A549 (cell line): ENCODE data around the gene ACYP2. TPM values are rescaled to one million over a fixed set of nuclear protein-coding genes. Genes with fewer than 3 reads are reported as not detected.

ENCODE experiments used
- ATAC-seq, 2 experiments: fragments of 200-7000 bp in 1 of 2; fragments of >200 bp in 1 of 2; cut with Nextera tagmentation in 1 of 2; cut with Tn5 transposase in 1 of 2; 3 replicates each; pipeline versions ENCODE4 v1.8.0 to v1.9.1; 2018 to 2020; ENCODE audit warnings: mild to moderate bottlenecking in 1 of 2, moderate library complexity in 1 of 2
- CTCF ChIA-PET: fragments of 300-600 bp; sonication (Branson Sonifier 250); formaldehyde crosslinking; extraction: SDS; loops from one replicate; lab custom pipeline; 2021; ENCODE audit warnings: antibody characterized with exemption, inconsistent platforms; lab: Yijun Ruan, JAX
- POLR2A ChIA-PET: fragments of 350-600 bp; formaldehyde crosslinking; extraction: SDS; loops from one replicate; lab custom pipeline; 2021; ENCODE audit warnings: antibody characterized with exemption, inconsistent platforms; lab: Yijun Ruan, JAX
- DNase-seq, 2 experiments: peaks; one replicate each; pipeline versions ENCODE4 v3.0.0 to v3.0.0-alpha.2; 2011 to 2016; ENCODE audit warnings: low read depth in 1 of 2, low spot score in 1 of 2
- FAIRE-seq: peaks from 2 replicates; lab custom pipeline; 2011; peaks lifted over from hg19 to GRCh38; lab: Jason Lieb, UNC
- H3K27ac ChIP-seq, 2 experiments: fragments of >200 bp; sonication (Bioruptor Twin); formaldehyde crosslinking; 3 replicates each; pipeline ENCODE4 v1.5.1; 2016 to 2017
- H3K4me1 ChIP-seq: fragments of >200 bp; sonication (Bioruptor Twin); formaldehyde crosslinking; 3 replicates; pipeline ENCODE4 v1.6.1; 2016
- H3K4me2 ChIP-seq: fragments of >200 bp; sonication (Bioruptor Twin); formaldehyde crosslinking; 3 replicates; pipeline ENCODE4 v1.6.1; 2016
- H3K4me3 ChIP-seq: fragments of >200 bp; sonication (Bioruptor Twin); formaldehyde crosslinking; 3 replicates; pipeline ENCODE4 v1.5.1; 2016
- H3K9me3 ChIP-seq: fragments of >200 bp; sonication (Bioruptor Twin); formaldehyde crosslinking; 3 replicates; pipeline ENCODE4 v1.6.1; 2016
- CBX2 ChIP-seq: fragments of 200-600 bp; sonication (generic); IDR thresholded peaks from 2 replicates; pipeline ENCODE4 v1.6.1; 2016; ENCODE audit warnings: low read depth, mild to moderate bottlenecking, borderline replicate concordance
- CBX8 ChIP-seq: fragments of 200-600 bp; sonication (generic); IDR thresholded peaks from 2 replicates; pipeline ENCODE4 v1.6.1; 2016
- CHD2 ChIP-seq: fragments of 150-350 bp; IDR thresholded peaks from 2 replicates; pipeline ENCODE4 v1.6.1; 2014; ENCODE audit warnings: low read length; ENCODE audit not compliant: partially characterized antibody
- EP300 ChIP-seq, 2 experiments: fragments of >200 bp; sonication (Bioruptor Twin); formaldehyde crosslinking; IDR thresholded peaks; 2 replicates in 1 of 2; 3 replicates in 1 of 2; pipeline ENCODE4 v1.6.1; 2016 to 2017
- FOSB ChIP-seq: fragments of 250-450 bp; sonication (Bioruptor Pico); IDR thresholded peaks from 2 replicates; pipeline ENCODE4 v1.5.0; 2020; ENCODE audit warnings: mild to moderate bottlenecking, moderate library complexity
- FOXS1 ChIP-seq: fragments of 250-450 bp; sonication (Bioruptor Pico); IDR thresholded peaks from 2 replicates; pipeline ENCODE4 v1.5.0; 2020; ENCODE audit warnings: mild to moderate bottlenecking, moderate library complexity
- GATA3 ChIP-seq: IDR thresholded peaks from 2 replicates; pipeline ENCODE4 v1.6.1; 2012; ENCODE audit warnings: borderline replicate concordance
- HEYL ChIP-seq: fragments of 250-450 bp; sonication (Bioruptor Pico); IDR thresholded peaks from 2 replicates; pipeline ENCODE4 v1.8.0; 2021; ENCODE audit warnings: mild to moderate bottlenecking, moderate library complexity
- HOXB5 ChIP-seq: fragments of 250-450 bp; sonication (Bioruptor Pico); IDR thresholded peaks from 2 replicates; pipeline ENCODE4 v1.5.0; 2020; ENCODE audit warnings: mild to moderate bottlenecking, moderate library complexity
- JUN ChIP-seq, 2 experiments: fragments of >200 bp; sonication (Bioruptor Twin); formaldehyde crosslinking; IDR thresholded peaks; 2 replicates in 1 of 2; 3 replicates in 1 of 2; pipeline ENCODE4 v1.6.1; 2016 to 2017
- JUNB ChIP-seq: fragments of >200 bp; sonication (Bioruptor Twin); formaldehyde crosslinking; IDR thresholded peaks from 2 replicates; pipeline ENCODE4 v1.6.1; 2016
- KDM5A ChIP-seq: fragments of 200-600 bp; sonication (generic); IDR thresholded peaks from 2 replicates; pipeline ENCODE4 v1.6.1; 2016; ENCODE audit warnings: antibody characterized with exemption, mild to moderate bottlenecking
- MAZ ChIP-seq: fragments of 150-350 bp; IDR thresholded peaks from 2 replicates; pipeline ENCODE4 v1.6.1; 2014; ENCODE audit warnings: antibody characterized with exemption, low read depth, low read length, borderline replicate concordance
- MYC ChIP-seq: IDR thresholded peaks from 2 replicates; pipeline ENCODE4 v1.6.1; 2012; ENCODE audit warnings: mild to moderate bottlenecking, inconsistent platforms, low read length, improper control_type of control experiment, borderline replicate concordance
- NFE2L2 ChIP-seq: fragments of 150-350 bp; conservative IDR thresholded peaks from 2 replicates; pipeline ENCODE4 v1.6.1; 2014; ENCODE audit warnings: low read length
- NPAS2 ChIP-seq: fragments of 250-450 bp; sonication (Bioruptor Pico); IDR thresholded peaks from 2 replicates; pipeline ENCODE4 v1.8.0; 2022; ENCODE audit warnings: mild to moderate bottlenecking, moderate library complexity, borderline replicate concordance
- PHF8 ChIP-seq: fragments of 200-600 bp; sonication (generic); IDR thresholded peaks from 2 replicates; pipeline ENCODE4 v1.6.1; 2016; ENCODE audit warnings: low read depth, mild to moderate bottlenecking, antibody characterized with exemption, moderate library complexity, borderline replicate concordance
- POLR2A ChIP-seq: IDR thresholded peaks from 2 replicates; pipeline ENCODE4 v1.6.1; 2012; ENCODE audit warnings: mild to moderate bottlenecking, low read length
- RCOR1 ChIP-seq: fragments of 150-350 bp; IDR thresholded peaks from 2 replicates; pipeline ENCODE4 v1.6.1; 2014; ENCODE audit warnings: antibody characterized with exemption, low read length, low read depth
- RNF2 ChIP-seq: fragments of 200-600 bp; sonication (generic); IDR thresholded peaks from 2 replicates; pipeline ENCODE4 v1.6.1; 2016; ENCODE audit warnings: low read depth, mild to moderate bottlenecking, antibody characterized with exemption, moderate library complexity, borderline replicate concordance
- SMC3 ChIP-seq: fragments of >200 bp; sonication (Bioruptor Twin); formaldehyde crosslinking; IDR thresholded peaks from 3 replicates; pipeline ENCODE4 v1.6.1; 2018; ENCODE audit warnings: inconsistent platforms
- ZC3H11A ChIP-seq: fragments of 450-650 bp; IDR thresholded peaks from 2 replicates; pipeline ENCODE4 v1.6.1; 2014; ENCODE audit warnings: antibody characterized with exemption, mild to moderate bottlenecking
- ZNF302 ChIP-seq: fragments of 250-450 bp; sonication (Bioruptor Pico); IDR thresholded peaks from 2 replicates; pipeline ENCODE4 v1.9.0; 2021; ENCODE audit warnings: inconsistent platforms, mild to moderate bottlenecking, moderate library complexity
- ZSCAN20 ChIP-seq: fragments of 250-450 bp; sonication (Bioruptor Pico); IDR thresholded peaks from 2 replicates; pipeline ENCODE4 v1.8.0; 2022; ENCODE audit warnings: mild to moderate bottlenecking, moderate library complexity
- WGBS: methylation state at CpG from one replicate; pipeline ENCODE4 v1.1.6; 2017; ENCODE audit errors: missing lambda C conversion rate; 5-methylcytosine and 5-hydroxymethylcytosine counted together
- polyA plus RNA-seq, 4 experiments: library from polyadenylated mRNA; depleted of rRNA in 3 of 4; stranded (reverse); fragments of >200 nt; fragmentation: RNase III in 1 of 4; extraction: RNeasy Plus Mini Kit Qiagen cat#74134 plus additional on column Dnase treatment in 1 of 4; gene quantifications; 2 replicates in 3 of 4; 3 replicates in 1 of 4; pipeline ENCODE4 v1.2.3, GENCODE V29; 2011 to 2017
- TF ChIP-seq, protein P1 (sequence below): fragments of >200 bp; sonication (Bioruptor Twin); formaldehyde crosslinking; IDR thresholded peaks from 3 replicates; pipeline ENCODE4 v1.5.1; 2016
- TF ChIP-seq, protein P2 (sequence below): fragments of 250-450 bp; sonication (Bioruptor Pico); IDR thresholded peaks from 2 replicates; pipeline ENCODE4 v1.5.0; 2021; ENCODE audit warnings: mild to moderate bottlenecking, moderate library complexity, borderline replicate concordance
- TF ChIP-seq, protein P3 (sequence below): fragments of 150-350 bp; IDR thresholded peaks from 2 replicates; pipeline ENCODE4 v1.6.1; 2014; ENCODE audit warnings: low read depth, mild to moderate bottlenecking, low read length
- TF ChIP-seq, protein P4 (sequence below): fragments of 250-450 bp; sonication (Bioruptor Pico); IDR thresholded peaks from 2 replicates; pipeline ENCODE4 v1.5.0; 2020; ENCODE audit warnings: low read depth, mild to moderate bottlenecking, moderate library complexity

ACYP2 gene
- polyA plus RNA-seq, 2 of the 4 experiments (the other 2 are of a cell fraction) = 10.0 to 11.4 TPM

DNA sequence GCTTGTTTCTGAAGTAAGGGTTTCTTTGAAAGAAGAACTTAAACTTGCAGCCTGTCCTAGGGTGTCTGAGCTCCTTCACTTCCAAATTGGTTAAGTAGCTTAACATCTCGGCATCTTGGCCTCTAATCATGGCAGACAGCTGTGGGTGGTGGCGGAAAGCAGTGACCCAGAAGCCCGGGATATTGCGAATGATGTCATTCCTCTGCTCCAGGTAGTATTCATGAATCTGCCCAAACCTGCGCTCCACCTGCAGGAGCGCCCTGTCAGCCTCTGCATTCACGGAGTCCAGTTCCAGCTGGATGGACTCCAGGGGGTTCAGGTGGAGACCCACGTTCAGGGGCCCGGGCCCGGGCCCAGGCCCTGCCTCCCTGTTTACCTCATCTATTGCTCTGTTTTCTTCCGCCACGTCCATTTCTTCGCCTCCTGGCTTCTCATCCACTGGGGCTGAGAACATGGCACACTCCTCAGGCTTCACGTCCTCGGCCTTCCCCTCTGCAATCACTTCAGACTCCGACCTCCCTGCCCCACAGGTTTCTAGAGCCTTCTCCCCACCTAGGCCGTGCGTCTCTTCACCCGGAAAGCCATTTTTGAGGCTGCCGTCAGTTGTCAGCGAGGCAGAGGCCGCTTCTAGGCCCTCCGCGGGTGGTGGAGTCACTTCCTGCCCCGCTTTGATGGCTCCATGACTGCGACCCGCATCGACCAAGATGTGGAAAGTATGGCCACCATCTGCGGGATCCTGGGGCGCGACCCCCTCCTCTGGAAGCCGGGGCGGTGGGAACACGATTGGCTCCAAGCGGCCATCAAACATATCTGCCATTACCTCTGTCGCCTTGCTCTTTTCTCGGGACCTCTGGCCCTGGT, 140.0 kb downstream of the ACYP2 start:
- 79% methylated on average over 37 of the region's 37 CpGs for WGBS
- H3K4me2 ChIP-seq = no peak overlapping the region
- H3K4me1 ChIP-seq = no peaks in the 10 kb centered on the region
- ChIA-PET POLR2A (no interaction called here), CTCF (interaction anchor here (1.3 to 1.4 kb wide), 3 partner anchors 12 to 30 kb away, joined by 3 to 6 read pairs (median 3); no protein-coding TSS in a partner anchor)
- H3K9me3 ChIP-seq = no peaks in the 10 kb centered on the region
- no peak for DNase-seq
- no peak overlapping the region for H3K27ac ChIP-seq
- TF ChIP-seq NPAS2 (CRISPR knock-in tag) = no peak
- no peak for TF ChIP-seq SMC3
- no peak for TF ChIP-seq FOSB
- no peak for TF ChIP-seq CHD2
- no peak for ATAC-seq
- no peak for FAIRE-seq
- no peak overlapping the region for H3K4me3 ChIP-seq

DNA sequence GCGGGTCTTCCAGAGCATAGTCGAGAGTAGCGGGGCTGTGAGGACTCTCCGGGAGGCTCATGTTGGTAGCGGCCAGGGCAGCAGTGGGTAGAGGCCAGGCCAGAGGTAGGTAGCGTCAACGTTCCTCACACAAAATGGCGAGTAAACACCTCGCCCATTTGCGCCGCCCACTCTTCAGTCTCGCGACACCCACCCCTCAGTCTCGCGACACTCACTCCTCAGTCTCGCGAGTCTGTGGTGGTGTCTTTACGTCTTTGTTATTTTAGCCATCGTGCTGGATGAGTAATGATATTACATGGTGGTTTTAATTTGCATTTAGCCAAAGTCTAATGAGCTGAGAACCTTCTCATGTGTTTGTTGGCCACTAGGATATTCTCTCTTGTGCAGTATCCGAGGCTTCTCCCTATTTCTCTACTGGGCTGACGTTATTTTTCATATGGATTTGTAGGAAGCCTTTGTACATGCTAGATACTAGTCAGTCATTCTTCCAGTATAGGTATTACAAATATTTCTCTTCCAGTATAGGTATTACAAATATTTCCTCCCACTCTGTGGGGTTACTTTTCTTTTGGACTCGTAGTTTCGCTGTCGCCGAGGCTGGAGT, 140.8 kb downstream of the ACYP2 start, which contains the start of gene TSPYL6:
Gene TSPYL6 (minus strand): TSS at position 139 of the 604 bp plus-strand sequence. CDS start 78 bp downstream, at position 61.
- 85% methylated on average over 25 of the region's 25 CpGs for WGBS
- Histone ChIP-seq H3K4me1 (peaks cover under 1% of the 10 kb centered on the region; the same call in 2 of the 3 replicates), H3K27ac (no peak within 1 kb of the TSS), H3K9me3 (no peaks in the 10 kb centered on the region), H3K4me2 (no peak within 1 kb of the TSS)
- no peak for DNase-seq
- POLR2A ChIA-PET = no interaction called here
- FAIRE-seq = no peak
- TF ChIP-seq HOXB5 (CRISPR knock-in tag) (no peak), RCOR1 (no peak), GATA3 (no peak), MYC (no peak), CBX2 (no peak), KDM5A (no peak), PHF8 (no peak), ZC3H11A (no peak), JUNB (no peak)
- TF ChIP-seq, protein P1, sequence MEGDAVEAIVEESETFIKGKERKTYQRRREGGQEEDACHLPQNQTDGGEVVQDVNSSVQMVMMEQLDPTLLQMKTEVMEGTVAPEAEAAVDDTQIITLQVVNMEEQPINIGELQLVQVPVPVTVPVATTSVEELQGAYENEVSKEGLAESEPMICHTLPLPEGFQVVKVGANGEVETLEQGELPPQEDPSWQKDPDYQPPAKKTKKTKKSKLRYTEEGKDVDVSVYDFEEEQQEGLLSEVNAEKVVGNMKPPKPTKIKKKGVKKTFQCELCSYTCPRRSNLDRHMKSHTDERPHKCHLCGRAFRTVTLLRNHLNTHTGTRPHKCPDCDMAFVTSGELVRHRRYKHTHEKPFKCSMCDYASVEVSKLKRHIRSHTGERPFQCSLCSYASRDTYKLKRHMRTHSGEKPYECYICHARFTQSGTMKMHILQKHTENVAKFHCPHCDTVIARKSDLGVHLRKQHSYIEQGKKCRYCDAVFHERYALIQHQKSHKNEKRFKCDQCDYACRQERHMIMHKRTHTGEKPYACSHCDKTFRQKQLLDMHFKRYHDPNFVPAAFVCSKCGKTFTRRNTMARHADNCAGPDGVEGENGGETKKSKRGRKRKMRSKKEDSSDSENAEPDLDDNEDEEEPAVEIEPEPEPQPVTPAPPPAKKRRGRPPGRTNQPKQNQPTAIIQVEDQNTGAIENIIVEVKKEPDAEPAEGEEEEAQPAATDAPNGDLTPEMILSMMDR = no peak
- TF ChIP-seq, all 56 proteins: peak for 0
- no peak for ATAC-seq
- CTCF ChIA-PET = no interaction called here
- H3K4me3 ChIP-seq = no peak within 1 kb of the TSS

DNA sequence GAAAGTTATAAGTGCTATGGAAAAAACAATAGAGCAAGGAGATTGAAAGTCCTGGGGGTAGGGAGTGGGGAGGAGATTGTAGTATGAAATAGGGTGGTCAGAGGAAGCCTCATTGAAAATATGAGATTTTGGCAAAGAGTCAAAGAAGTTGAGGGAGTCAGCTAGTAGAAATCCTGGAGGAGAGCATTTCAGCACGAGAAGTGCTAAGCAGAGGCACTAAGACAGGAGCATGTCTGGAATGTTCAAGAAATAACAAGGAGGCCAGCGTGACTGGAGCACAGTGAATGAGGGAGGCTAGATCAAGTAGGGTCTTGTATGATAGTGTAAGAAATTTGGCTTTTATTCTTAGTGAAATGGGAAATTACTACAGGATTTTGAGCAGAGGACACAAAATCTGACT, 142.8 kb downstream of the ACYP2 start:
- ChIA-PET POLR2A (no interaction called here), CTCF (interaction anchor here (0.8 kb wide), 1 partner anchor 13 kb away, joined by 3 read pairs; no protein-coding TSS in a partner anchor)
- peaks cover 11% of the 10 kb centered on the region; the same call in 2 of the 3 replicates for H3K4me1 ChIP-seq
- FAIRE-seq (no peak), DNase-seq (no peak), ATAC-seq (no peak)
- H3K4me3 ChIP-seq = no peak overlapping the region
- WGBS = 39% methylated on average over 2 of the region's 2 CpGs
- H3K4me2 ChIP-seq = no peak overlapping the region
- H3K27ac ChIP-seq = no peak overlapping the region
- H3K9me3 ChIP-seq = no peaks in the 10 kb centered on the region
- no peak for TF ChIP-seq KDM5A
- TF ChIP-seq PHF8 = no peak
- TF ChIP-seq, protein P2, sequence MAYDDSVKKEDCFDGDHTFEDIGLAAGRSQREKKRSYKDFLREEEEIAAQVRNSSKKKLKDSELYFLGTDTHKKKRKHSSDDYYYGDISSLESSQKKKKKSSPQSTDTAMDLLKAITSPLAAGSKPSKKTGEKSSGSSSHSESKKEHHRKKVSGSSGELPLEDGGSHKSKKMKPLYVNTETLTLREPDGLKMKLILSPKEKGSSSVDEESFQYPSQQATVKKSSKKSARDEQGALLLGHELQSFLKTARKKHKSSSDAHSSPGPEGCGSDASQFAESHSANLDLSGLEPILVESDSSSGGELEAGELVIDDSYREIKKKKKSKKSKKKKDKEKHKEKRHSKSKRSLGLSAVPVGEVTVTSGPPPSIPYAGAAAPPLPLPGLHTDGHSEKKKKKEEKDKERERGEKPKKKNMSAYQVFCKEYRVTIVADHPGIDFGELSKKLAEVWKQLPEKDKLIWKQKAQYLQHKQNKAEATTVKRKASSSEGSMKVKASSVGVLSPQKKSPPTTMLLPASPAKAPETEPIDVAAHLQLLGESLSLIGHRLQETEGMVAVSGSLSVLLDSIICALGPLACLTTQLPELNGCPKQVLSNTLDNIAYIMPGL = no peak
- TF ChIP-seq CBX8 = no peak
- TF ChIP-seq NFE2L2 = no peak
- no peak for TF ChIP-seq CHD2
- TF ChIP-seq, protein P3, sequence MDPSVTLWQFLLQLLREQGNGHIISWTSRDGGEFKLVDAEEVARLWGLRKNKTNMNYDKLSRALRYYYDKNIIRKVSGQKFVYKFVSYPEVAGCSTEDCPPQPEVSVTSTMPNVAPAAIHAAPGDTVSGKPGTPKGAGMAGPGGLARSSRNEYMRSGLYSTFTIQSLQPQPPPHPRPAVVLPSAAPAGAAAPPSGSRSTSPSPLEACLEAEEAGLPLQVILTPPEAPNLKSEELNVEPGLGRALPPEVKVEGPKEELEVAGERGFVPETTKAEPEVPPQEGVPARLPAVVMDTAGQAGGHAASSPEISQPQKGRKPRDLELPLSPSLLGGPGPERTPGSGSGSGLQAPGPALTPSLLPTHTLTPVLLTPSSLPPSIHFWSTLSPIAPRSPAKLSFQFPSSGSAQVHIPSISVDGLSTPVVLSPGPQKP = no peak
- TF ChIP-seq ZSCAN20 = no peak
- no peak for TF ChIP-seq ZNF302
- no peak for TF ChIP-seq HEYL
- TF ChIP-seq POLR2A = no peak
- TF ChIP-seq MAZ = no peak
- no peak for TF ChIP-seq EP300 (IDR thresholded peaks at IDR 0.05)
- no peak for TF ChIP-seq JUN (IDR thresholded peaks at IDR 0.05)
- no peak for TF ChIP-seq RNF2
- no peak for TF ChIP-seq FOXS1 (CRISPR knock-in tag)
- TF ChIP-seq, protein P4, sequence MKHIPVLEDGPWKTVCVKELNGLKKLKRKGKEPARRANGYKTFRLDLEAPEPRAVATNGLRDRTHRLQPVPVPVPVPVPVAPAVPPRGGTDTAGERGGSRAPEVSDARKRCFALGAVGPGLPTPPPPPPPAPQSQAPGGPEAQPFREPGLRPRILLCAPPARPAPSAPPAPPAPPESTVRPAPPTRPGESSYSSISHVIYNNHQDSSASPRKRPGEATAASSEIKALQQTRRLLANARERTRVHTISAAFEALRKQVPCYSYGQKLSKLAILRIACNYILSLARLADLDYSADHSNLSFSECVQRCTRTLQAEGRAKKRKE (CRISPR knock-in tag) = no peak
